ENCODE results near the gene XIST. TPM values are rescaled to one million over a fixed set of nuclear protein-coding genes. Genes with fewer than 3 reads are reported as not detected.

Gene XIST
- 2.9 and 75.2 TPM in 2 replicates for total RNA-seq

GRCh38 chrX:73852467-73852866 lies at the start of gene XIST:
Gene XIST (minus strand): TSS chrX:73852714.

